OCI-LY7 (cell line): ENCODE results near the gene AP5M1. TPM values are rescaled to one million over a fixed set of nuclear protein-coding genes. Genes with fewer than 3 reads are reported as not detected.

Experiments used
- Bru-seq: library from RNA; stranded (reverse); fragments of 400-500 nt; gene quantifications from one replicate; lab custom pipeline; 2021; lab: Mats Ljungman, UMichigan
- BruChase-seq, 2 experiments: library from RNA; stranded (reverse); fragments of 400-500 nt; gene quantifications; one replicate each; lab custom pipeline; 2021; lab: Mats Ljungman, UMichigan
- BruUV-seq: library from RNA; stranded (reverse); fragments of 400-500 nt; replicated peaks from 2 replicates; lab custom pipeline; 2021; lab: Mats Ljungman, UMichigan
- CTCF ChIA-PET: fragments of 300-600 bp; sonication (Branson Sonifier 250); formaldehyde crosslinking; loops from one replicate; lab custom pipeline; 2022; ENCODE audit warnings: antibody characterized with exemption; ENCODE audit not compliant: unreplicated experiment; lab: Charles Lee
- POLR2A ChIA-PET: fragments of 300-600 bp; sonication (Branson Sonifier 250); formaldehyde crosslinking; loops from one replicate; lab custom pipeline; 2022; ENCODE audit warnings: antibody characterized with exemption; lab: Charles Lee
- DNase-seq: peaks from one replicate; pipeline ENCODE4 v3.0.0-alpha.2; 2015; ENCODE audit warnings: low spot score
- H2AFZ ChIP-seq: fragments of 200-600 bp; sonication (generic), shearing (Covaris generic); 2 replicates; pipeline ENCODE4 v1.6.1; 2014; ENCODE audit warnings: mild to moderate bottlenecking, antibody characterized with exemption, low read length, moderate library complexity
- H3K27ac ChIP-seq: fragments of 200-600 bp; sonication (generic); 2 replicates; pipeline ENCODE4 v1.5.1; 2014; ENCODE audit warnings: mixed run types, low read depth, mild to moderate bottlenecking, moderate library complexity, low read length, inconsistent platforms; ENCODE audit not compliant: poor library complexity, severe bottlenecking
- H3K36me3 ChIP-seq: fragments of 200-600 bp; sonication (generic); 2 replicates; pipeline ENCODE4 v1.6.1; 2014; ENCODE audit warnings: mild to moderate bottlenecking, antibody characterized with exemption, low read length, moderate library complexity, mixed read lengths; ENCODE audit not compliant: insufficient read depth
- H3K4me1 ChIP-seq: fragments of 200-600 bp; sonication (generic); 2 replicates; pipeline ENCODE4 v1.5.1; 2014; ENCODE audit warnings: mild to moderate bottlenecking, low read length; ENCODE audit not compliant: insufficient read depth, poor library complexity, severe bottlenecking
- H3K4me2 ChIP-seq: fragments of 200-600 bp; sonication (generic); 2 replicates; pipeline ENCODE4 v1.6.1; 2014; ENCODE audit warnings: mild to moderate bottlenecking, low read length
- H3K4me3 ChIP-seq: fragments of 200-600 bp; sonication (generic); 2 replicates; pipeline ENCODE4 v1.5.1; 2014; ENCODE audit warnings: mild to moderate bottlenecking, low read depth, low read length; ENCODE audit not compliant: poor library complexity, severe bottlenecking
- H3K79me2 ChIP-seq: fragments of 200-600 bp; sonication (generic); 2 replicates; pipeline ENCODE4 v1.6.1; 2016; ENCODE audit warnings: low read depth, mild to moderate bottlenecking, low read length, moderate library complexity, mixed read lengths; ENCODE audit not compliant: insufficient read depth
- H3K9me2 ChIP-seq: fragments of 200-600 bp; sonication (generic); 2 replicates; pipeline ENCODE4 v1.6.1; 2016; ENCODE audit warnings: mild to moderate bottlenecking, low read length, mixed read lengths; ENCODE audit not compliant: insufficient read depth
- H3K9me3 ChIP-seq: fragments of 200-600 bp; sonication (generic); 2 replicates; pipeline ENCODE4 v1.6.1; 2014; ENCODE audit warnings: mild to moderate bottlenecking, mixed run types, low read length, mixed read lengths
- H4K20me1 ChIP-seq: fragments of 200-600 bp; sonication (generic); 2 replicates; pipeline ENCODE4 v1.6.1; 2014; ENCODE audit warnings: mild to moderate bottlenecking, antibody characterized with exemption, low read length, moderate library complexity, mixed read lengths; ENCODE audit not compliant: insufficient read depth
- CTCF ChIP-seq: fragments of 200-600 bp; sonication (generic); conservative IDR thresholded peaks from 2 replicates; pipeline ENCODE4 v1.5.1; 2014; ENCODE audit warnings: mild to moderate bottlenecking, antibody characterized with exemption, low read length, moderate library complexity, mixed read lengths
- EZH2phosphoT487 ChIP-seq: fragments of 200-600 bp; sonication (generic); IDR thresholded peaks from 2 replicates; pipeline ENCODE4 v1.6.1; 2018; ENCODE audit warnings: low read depth, borderline replicate concordance, mild to moderate bottlenecking, mixed run types, antibody characterized with exemption, low read length, moderate library complexity, mixed read lengths
- intact Hi-C: fragments of 100-400 bp; cut with micrococcal nuclease; formaldehyde crosslinking; loops from one replicate; pipeline ENCODE4 v1.10.0; 2022; ENCODE audit not compliant: unreplicated experiment
- long read RNA-seq: library from polyadenylated mRNA; stranded (forward); transcript quantifications from one replicate; pipeline ENCODE4 v2.0.0, GENCODE V29; 2022
- total RNA-seq, 2 experiments: library from RNA; depleted of rRNA in 1 of 2; stranded (reverse); fragments of >200 nt in 1 of 2; shearing (Covaris generic) in 1 of 2; gene quantifications; 2 replicates each; pipeline ENCODE4 v1.2.3, GENCODE V29; 2014 to 2022

Gene AP5M1
- total RNA-seq (2014; rRNA removed; shearing (Covaris generic)) (13.3 and 15.8 TPM in 2 replicates), total RNA-seq (2022) (46.3 and 50.4 TPM in 2 replicates), Bru-seq, nascent RNA (percentile 84 among the genes with signal in this experiment), BruChase-seq, experiment 1, labeled RNA remaining after a 6-hour chase (percentile 82 among the genes with signal in this experiment), BruChase-seq, experiment 2, labeled RNA remaining after a 2-hour chase (percentile 92 among the genes with signal in this experiment)
- long read RNA-seq, full-length matches to known transcripts: 51 of 63 reads
- long read RNA-seq, partial matches to known transcripts: 1 of 63 reads
- long read RNA-seq, other reads (novel, unspliced or antisense): 11 of 63 reads

DNA sequence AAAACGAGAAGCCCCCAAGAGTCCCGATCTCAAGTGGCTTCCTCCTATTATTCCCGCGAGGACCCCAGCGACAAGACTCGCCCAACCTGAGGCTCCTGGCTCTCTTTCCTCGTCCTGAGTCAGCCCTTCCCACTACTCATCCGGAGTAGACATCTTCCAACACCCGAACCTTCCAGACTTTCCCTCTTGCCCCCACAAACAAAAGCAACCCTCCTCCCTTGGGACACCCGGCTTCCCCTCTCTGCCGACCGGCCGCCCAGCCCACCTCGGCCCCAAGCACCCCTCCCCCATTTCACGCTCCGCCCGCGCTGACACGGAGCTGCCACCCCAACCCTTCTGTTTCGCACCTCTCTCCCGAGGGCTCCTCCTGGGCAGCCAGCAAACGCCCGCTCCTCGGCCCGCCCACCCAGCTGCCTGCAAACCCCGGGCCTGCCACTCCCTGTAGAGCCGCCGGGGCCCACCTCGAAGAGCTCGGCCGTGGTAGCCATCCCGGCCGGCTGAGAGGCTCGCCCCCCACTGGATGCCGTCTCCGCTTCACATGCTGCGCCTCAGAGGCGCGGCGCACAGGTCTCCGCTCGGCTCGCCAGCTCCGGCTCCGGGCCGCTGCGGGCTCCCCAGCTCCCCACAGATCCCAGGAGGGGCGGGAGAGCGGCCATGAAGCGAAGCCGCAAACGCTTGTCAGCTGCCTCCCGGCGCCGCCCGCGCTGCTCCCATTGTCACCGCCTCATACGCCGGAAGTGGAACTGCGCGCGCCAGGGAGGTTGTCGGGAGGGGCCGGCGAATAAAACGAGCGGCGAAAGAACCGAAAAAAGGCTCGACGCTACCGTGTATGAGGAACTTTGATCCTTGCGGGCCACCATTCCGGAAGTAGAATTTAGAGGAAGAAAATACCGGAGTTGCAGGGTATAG, at the start of gene AP5M1, which contains the start of gene EXOC5:
Gene AP5M1, plus strand, starts transcription at position 811 of the 909 bp plus-strand sequence. CDS start 344 bp downstream, outside the sequence.
Gene EXOC5, minus strand, starts transcription at position 745 of the 909 bp plus-strand sequence. Its CDS starts 257 bp downstream, at position 488.
- ChIA-PET CTCF (interaction anchor here (0.7 kb wide), 1 partner anchor 410 kb away, joined by 3 read pairs; no protein-coding TSS in a partner anchor), POLR2A (interaction anchor here (0.6 to 2.5 kb wide), 7 partner anchors 11 to 689 kb away, joined by 3 to 6 read pairs (median 3); partner anchors contain the start of gene TMEM260)
- no peak; the same call in 1 of the 2 replicates for TF ChIP-seq CTCF
- no peak for TF ChIP-seq EZH2phosphoT487
- intact Hi-C loops: loop anchor here (2.0 to 5.0 kb wide), 2 partner anchors 122 to 194 kb away; partner anchors contain the start of gene NAA30
- Histone ChIP-seq H4K20me1 (peaks cover 32% of the 10 kb centered on the region), H2AFZ (peak within 1 kb of the TSS; percentile 70), H3K4me3 (peak within 1 kb of the TSS; percentile 95), H3K79me2 (peaks cover 90% of the 10 kb centered on the region), H3K9me3 (peaks cover 8% of the 10 kb centered on the region; the same call in 1 of the 2 replicates), H3K4me2 (peak within 1 kb of the TSS; percentile 95), H3K36me3 (peaks cover 35% of the 10 kb centered on the region), H3K27ac (peak within 1 kb of the TSS; percentile 93), H3K9me2 (no peaks in the 10 kb centered on the region), H3K4me1 (peaks cover 47% of the 10 kb centered on the region)
- DNase-seq: peak; percentile 94
- no TSS peak for BruUV-seq

GRCh38 chr14:57221931-57222330, 46.8 kb upstream of the AP5M1 start:
- H3K4me3 ChIP-seq: no peak overlapping the region
- no peak for DNase-seq
- H3K4me1 ChIP-seq: no peaks in the 10 kb centered on the region
- CTCF ChIA-PET: no interaction called here
- H2AFZ ChIP-seq: no peak overlapping the region
- H4K20me1 ChIP-seq: no peaks in the 10 kb centered on the region
- POLR2A ChIA-PET: no interaction called here
- TF ChIP-seq CTCF (no peak), EZH2phosphoT487 (no peak)
- no TSS peak for BruUV-seq
- no peaks in the 10 kb centered on the region for H3K79me2 ChIP-seq
- intact Hi-C loops: no loop called here
- no peaks in the 10 kb centered on the region for H3K9me3 ChIP-seq
- H3K4me2 ChIP-seq: no peak overlapping the region
- H3K9me2 ChIP-seq: 0 out of 2 replicates have a peak, but pooled peaks cover 3% of the 10 kb centered on the region
- H3K36me3 ChIP-seq: peaks cover 73% of the 10 kb centered on the region
- no peak overlapping the region for H3K27ac ChIP-seq
